Sciatic nerve (tissue), 2 donors: ENCODE measurements around the gene CHD9. TPM values are rescaled to one million over a fixed set of nuclear protein-coding genes. Genes with fewer than 3 reads are reported as not detected.

Experiments used
- ATAC-seq: fragments of 200-7000 bp; cut with Tn5 transposase; one replicate; pipeline ENCODE4 v1.9.1; 2020; ENCODE audit warnings: mild to moderate bottlenecking, moderate library complexity
- DNase-seq: peaks from one replicate; pipeline ENCODE4 v3.0.0-alpha.2; 2020; ENCODE audit warnings: low spot score
- intact Hi-C: fragments of 100-400 bp; cut with DNase I; formaldehyde crosslinking; loops from one replicate; pipeline ENCODE4 v1.14.2; 2022
- total RNA-seq: library from RNA; stranded (reverse); fragmentation: NEBNext Ultra II Directional; extraction: Animal tissue kit (Norgen Biotek cat#: 25700); gene quantifications from one replicate; pipeline ENCODE4 v1.2.1, GENCODE V29; 2021
- donor health status: DM: no; HTN: no; CAD: no.
- donor health status: DM: no; HTN: no; CAD: no.

Gene CHD9
- total RNA-seq, 1 donor from 2014 or later, result 137 TPM

DNA sequence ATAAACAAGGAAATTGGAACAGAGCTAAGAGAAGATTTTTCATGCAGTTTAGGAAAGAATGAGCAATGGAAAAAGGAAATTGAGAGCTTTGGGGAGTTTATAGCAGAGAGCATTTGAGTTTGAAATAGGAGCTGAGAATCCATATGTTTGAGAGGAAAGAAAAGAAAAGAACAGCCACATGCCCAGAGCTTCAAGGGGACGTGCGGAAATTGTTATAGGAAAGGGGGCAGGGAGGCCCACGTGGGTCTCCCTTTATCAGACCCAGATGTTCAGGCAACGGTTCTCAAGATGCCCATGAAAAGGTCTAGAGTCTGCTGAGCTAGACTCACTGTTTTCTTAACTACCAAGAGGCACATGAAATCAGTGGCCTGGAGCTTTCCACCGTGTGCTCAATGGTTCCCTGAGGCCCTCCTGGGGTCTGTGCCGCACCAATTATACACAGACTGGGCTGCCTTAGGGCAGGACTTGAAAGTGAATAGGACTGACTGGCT, 31.2 kb downstream of the CHD9 start:
- ATAC-seq, result no peak
- DNase-seq, result no peak
- intact Hi-C loops, result no loop called here

DNA sequence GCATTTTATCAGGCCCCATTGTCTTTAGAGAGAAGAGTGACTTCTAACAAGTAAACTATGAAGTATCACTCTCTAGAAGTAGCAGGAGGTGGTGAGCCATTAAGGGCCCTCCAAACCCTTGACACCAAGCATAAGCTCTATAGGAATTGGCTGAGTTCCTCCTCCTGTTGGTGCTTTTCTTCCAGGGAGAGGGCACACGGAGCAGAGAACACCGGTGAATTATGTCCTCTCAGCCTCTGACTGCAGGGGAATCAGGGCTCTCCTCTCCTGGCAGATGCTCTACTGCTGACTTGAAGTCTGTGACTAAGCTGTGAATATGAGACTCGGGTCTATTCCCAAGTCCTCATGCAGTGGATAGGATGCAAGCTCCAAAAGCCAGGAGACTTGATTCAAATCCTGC, 32.3 kb downstream of the CHD9 start:
- ATAC-seq (no peak), DNase-seq (no peak)
- intact Hi-C loops, result no loop called here

DNA sequence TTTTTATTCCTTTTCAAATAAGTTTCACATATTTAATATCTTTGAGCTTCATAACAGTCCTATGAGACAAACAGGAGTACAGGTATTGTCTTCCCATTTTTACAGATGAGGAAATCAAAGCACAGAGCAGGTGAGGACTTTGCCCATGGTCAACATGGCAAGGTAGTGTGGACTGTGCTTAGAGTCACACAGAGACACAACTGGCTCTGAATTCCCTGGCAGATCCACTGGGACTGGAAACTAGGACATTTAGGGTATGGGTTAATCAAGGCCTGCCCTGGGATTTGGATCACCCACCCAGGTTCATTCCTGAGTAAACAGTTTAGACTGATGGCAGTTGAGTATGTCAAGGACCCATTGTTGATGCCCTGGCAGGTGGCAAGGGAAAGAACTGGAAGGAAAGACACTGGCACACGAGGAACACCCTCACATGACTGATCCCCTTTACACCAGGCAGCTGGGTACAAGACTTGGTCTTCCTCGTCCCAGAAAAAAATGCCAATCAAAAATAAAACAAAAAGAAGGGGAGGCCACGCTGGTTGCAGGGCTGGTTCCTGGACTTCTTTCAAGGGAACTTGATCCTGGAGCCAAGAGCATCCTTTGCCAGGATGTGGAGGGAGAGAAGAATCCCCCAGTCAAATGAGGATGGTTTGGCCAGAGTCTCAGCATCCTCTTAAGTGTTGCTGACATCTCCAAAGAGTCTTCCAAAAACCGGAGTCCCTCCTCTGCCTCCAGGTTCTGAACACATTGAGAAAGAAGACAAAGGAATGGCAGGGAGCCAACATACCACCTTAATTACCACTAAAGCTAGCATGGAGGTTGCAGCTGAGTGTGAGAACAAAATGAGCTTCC, 34.9 kb downstream of the CHD9 start:
- ATAC-seq, result no peak
- intact Hi-C loops, result no loop called here
- DNase-seq, result no peak

DNA sequence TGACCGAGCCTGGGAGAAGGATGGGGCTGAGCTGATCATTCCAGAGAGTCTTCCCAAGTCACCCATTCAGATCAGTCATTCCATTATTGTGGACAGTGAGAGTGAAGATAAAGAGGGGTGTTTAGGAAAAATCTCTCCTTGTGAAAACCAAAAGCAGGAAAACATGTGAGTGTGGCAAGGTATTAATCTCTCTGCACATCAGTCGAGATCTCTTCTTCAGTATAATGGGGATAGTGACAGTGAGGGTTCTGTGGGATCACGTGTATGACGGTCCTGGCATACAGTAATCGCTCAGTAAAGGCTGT, 35.4 kb downstream of the CHD9 start:
- DNase-seq, result no peak

DNA sequence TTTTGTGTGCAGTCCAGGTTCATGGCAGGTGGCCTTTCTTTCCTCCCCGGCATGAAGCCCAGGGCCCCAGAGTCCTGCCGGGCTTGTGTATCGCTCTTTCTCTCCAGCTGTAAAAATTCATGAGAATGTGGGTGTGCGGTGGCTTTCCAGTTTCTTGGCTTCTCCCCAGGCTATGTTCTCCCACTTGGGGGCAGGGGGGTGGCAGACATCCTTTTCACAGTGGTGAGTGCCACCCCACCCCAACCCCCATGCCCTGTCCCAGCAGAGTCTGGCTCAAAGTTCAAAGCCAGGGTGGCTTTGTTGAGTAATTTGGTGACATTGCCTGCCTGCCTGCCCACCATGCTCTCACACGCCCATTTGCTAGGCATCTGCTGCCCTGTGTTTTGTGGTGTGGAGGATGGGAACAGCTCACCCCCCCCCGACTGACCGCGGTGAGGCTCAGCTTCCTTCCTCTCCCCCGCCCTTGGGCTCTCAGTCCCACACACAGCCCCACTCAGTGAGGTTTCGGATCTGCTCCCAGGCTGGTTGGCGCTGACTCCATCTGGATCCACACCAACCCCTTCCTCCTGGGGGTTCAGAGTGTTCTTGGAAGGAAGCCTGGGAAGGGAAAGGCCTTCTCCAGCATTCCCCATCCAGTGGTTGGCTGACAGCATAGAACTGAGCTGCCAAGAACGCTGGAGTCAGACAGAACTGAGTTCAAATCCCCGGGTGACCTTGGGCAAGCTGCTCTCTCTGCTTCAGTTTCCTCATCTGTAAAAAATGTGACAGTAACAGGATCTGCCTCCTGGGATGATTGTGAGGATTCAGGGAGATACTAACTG, 36.0 kb downstream of the CHD9 start:
- intact Hi-C loops, result no loop called here
- ATAC-seq (peak; percentile 95), DNase-seq (peak; percentile 94)

More for the DNA sequence above, 35.4 kb downstream of the CHD9 start:
- intact Hi-C loops, result no loop called here
- ATAC-seq, result no peak

- DNase-seq, result peak; percentile 73
- intact Hi-C loops, result no loop called here
- ATAC-seq, result peak; percentile 46
Measured at GRCh38 chr16:53091466-53092211, 36.8 kb downstream of the CHD9 start.

DNA sequence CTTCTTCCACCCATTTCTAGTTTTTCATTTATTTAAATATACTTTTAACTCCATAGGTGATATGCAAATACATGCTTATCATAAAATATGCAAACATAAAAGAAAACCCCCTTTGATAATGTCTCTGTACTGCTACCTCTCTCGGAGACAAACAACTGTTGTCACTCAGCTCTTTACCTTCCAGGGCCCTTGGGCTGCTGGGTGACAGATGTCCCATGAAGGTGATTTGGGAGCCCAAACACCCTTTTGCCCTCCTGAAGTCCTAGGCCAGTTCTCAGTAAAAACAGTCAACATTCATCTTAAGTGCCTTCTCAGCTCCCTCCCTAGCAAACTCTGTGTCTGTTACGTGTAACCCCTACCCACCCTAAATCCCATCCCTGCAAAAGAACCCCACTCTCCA, 37.5 kb downstream of the CHD9 start:
- intact Hi-C loops, result no loop called here
- ATAC-seq, result no peak
- DNase-seq, result no peak

- DNase-seq (no peak), ATAC-seq (no peak)
- intact Hi-C loops, result no loop called here
Measured at GRCh38 chr16:53093162-53093744, 38.5 kb downstream of the CHD9 start.

DNA sequence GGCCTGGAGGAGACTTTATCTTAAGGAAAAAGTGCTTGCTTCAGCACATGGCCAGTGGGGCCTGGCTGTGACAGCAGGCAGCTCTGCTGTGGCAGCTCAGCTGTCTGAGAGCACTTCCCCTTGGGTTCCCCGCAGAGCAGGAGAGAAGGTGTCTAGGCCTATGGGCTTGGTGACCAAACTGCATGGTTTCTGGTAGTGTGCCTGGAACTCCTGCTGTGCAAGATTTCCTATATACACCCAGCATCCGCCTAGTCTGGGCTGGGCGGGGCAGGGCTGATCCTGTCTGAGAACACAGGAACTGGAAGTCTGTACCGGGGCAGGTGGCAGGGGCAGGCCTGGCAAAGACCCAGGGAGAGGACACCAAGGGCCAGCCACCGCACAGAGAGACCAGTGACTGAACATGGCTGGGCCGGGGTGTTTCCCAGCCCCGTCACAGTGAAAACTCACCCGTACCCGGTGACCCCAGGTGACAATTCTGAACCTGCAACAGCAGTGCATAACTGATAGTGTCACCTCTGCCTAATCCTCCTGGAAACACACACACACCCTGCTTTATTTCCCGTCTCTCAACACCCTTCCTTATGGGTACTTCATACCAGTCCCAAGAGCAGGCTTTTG, 39.3 kb downstream of the CHD9 start:
- DNase-seq (peak; percentile 65), ATAC-seq (no peak)
- intact Hi-C loops, result no loop called here

DNA sequence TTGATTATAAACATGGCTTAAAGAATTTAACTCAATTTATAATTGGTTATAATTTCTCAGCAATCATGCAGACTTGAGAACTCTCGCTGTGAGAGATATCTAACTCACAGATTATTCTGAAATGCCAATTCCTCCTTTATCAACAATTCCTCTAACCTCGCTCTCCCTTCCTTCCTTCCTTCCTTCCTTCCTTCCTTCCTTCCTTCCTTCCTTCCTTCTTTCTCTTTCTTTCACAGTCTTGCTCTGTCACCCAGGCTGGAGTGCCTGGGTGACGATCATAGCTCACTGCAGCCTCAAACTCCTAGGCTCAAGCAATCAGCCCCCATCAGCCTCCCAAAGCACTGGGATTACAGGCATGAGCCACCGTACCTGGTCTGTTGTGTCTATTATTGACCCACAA, 42.4 kb downstream of the CHD9 start:
- intact Hi-C loops, result no loop called here
- ATAC-seq (no peak), DNase-seq (no peak)

GRCh38 chr16:53098526-53099317, 43.9 kb downstream of the CHD9 start:
- intact Hi-C loops, result no loop called here
- peak; percentile 85 for DNase-seq
- ATAC-seq, result peak; percentile 94

DNA sequence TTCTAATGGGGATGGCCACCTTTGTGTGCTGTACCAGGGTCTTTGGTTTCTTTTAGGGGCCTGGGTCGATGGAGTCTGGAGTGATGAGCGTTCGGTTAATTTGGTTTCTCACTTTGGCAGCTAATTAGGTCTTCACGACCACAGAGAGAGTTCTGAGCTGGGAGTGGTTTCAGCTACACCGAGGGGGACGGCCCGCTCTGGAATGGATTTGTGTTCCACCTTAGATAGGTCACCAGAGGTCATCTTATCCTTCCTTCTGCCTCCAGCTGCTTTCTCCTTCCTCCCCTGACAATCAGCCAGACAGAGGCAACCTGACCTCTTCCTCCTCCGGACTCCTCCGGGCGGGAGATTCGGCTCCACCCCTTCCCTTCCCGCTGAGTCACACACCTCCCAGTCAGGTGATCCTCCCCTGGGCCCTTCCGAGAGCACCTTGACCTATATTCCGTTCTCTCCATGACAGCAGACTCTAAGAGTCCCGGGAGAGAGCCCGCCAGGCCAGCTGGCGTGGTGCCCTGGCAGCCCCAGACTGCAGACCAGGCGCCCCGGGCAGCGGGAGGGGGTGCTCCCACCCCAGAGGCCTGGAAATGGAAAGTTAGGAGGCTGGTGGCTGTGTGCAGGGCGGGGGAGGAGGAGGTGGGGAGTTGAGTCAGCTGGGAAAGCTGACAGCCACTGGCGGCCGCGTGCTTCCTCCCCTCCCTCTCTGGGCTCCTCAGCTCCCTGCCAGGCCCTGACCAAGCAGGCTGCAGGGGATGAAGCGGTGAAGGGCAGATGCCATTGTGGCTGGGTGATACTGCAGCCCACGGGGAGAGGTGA, 44.7 kb downstream of the CHD9 start:
- ATAC-seq (peak; percentile 91), DNase-seq (peak; percentile 89)
- intact Hi-C loops, result no loop called here

- DNase-seq (no peak), ATAC-seq (no peak)
- intact Hi-C loops, result no loop called here
Measured at GRCh38 chr16:53100131-53100748, 45.4 kb downstream of the CHD9 start.

GRCh38 chr16:53100889-53101288, 46.1 kb downstream of the CHD9 start:
- intact Hi-C loops, result no loop called here
- no peak for DNase-seq
- no peak for ATAC-seq

DNA sequence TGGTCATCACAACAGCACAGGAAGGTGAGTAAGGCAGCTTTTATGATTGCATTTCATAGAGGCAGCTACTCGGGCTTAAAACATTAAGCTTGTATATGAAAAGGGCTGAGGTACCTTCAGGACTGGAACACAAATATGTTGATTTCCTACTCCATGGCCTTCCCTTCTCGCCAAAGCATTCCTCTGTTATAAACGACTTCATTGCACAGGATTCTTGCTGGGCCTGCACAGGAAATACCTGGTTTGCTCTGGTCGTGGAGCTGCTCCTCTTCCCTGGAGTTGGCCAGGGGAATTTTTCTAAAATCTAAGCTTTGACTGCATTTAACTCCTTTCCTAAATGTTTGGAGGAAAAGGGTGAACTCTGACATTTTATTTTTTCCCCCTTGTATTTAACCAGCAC, 49.0 kb downstream of the CHD9 start:
- ATAC-seq (no peak), DNase-seq (no peak)
- intact Hi-C loops, result no loop called here

GRCh38 chr16:53105565-53105964, 50.8 kb downstream of the CHD9 start:
- intact Hi-C loops, result no loop called here

More at GRCh38 chr16:53105565-53105964, 50.8 kb downstream of the CHD9 start:
- ATAC-seq, result no peak
- DNase-seq, result no peak
